ENCODE measurements around the gene FHIT.

- TF ChIP-seq CTCF (IDR thresholded peaks at IDR 0.05) (no peak), POLR2A (IDR thresholded peaks at IDR 0.05; ENCODE audit: low read depth) (no peak)
Measured at GRCh38 chr3:60856257-60857046, 394.8 kb downstream of the FHIT start.

Data from esophagus muscularis mucosa (tissue), 3 donors.